Natural killer cell (primary cell): ENCODE data around the gene GFOD1. TPM values are rescaled to one million over a fixed set of nuclear protein-coding genes. Genes with fewer than 3 reads are reported as not detected.
A peak's percentile ranks its signal among the peaks of the same experiment; 100 is the strongest.

Source experiments
- ATAC-seq, 3 donors: fragments of 150-1000 bp in 2 of 3; fragments of 200-7000 bp in 1 of 3; cut with Tn5 transposase; 1 replicate in 1 of 3; 2 replicates in 2 of 3; pipeline ENCODE4 v1.10.0; 2021; ENCODE audit warnings: mild to moderate bottlenecking in 2 of 3, moderate library complexity in 2 of 3
- DNase-seq, 2 donors: peaks; one replicate each; pipeline versions ENCODE4 v3.0.0 to v3.0.0-alpha.2; 2013 to 2021; ENCODE audit warnings: mixed read lengths in 1 of 2
- H3K27ac ChIP-seq: one replicate; pipeline ENCODE4 v1.5.1; 2013; ENCODE audit warnings: mild to moderate bottlenecking, low read length
- H3K27me3 ChIP-seq: one replicate; pipeline ENCODE4 v1.6.1; 2013; ENCODE audit warnings: low read length; ENCODE audit not compliant: control insufficient read depth, insufficient read depth
- H3K36me3 ChIP-seq: one replicate; pipeline ENCODE4 v1.6.1; 2013; ENCODE audit warnings: low read length; ENCODE audit not compliant: control insufficient read depth, insufficient read depth
- H3K4me1 ChIP-seq: one replicate; pipeline ENCODE4 v1.6.1; 2013; ENCODE audit warnings: low read length; ENCODE audit not compliant: control insufficient read depth, insufficient read depth
- H3K4me3 ChIP-seq: one replicate; pipeline ENCODE4 v1.5.1; 2013; ENCODE audit warnings: low read length
- H3K9me3 ChIP-seq: one replicate; pipeline ENCODE4 v1.6.1; 2013; ENCODE audit warnings: low read length; ENCODE audit not compliant: control insufficient read depth, insufficient read depth
- H3K27ac Mint-ChIP-seq, 2 donors: one replicate each; pipeline ENCODE4 v1.8.0; 2022; ENCODE audit warnings: mild to moderate bottlenecking in 2 of 2, mixed read lengths in 2 of 2, moderate library complexity in 1 of 2
- H3K27me3 Mint-ChIP-seq, 2 donors: one replicate each; pipeline ENCODE4 v1.8.0; 2022; ENCODE audit warnings: low read depth in 2 of 2, mixed read lengths in 2 of 2
- H3K36me3 Mint-ChIP-seq: one replicate; pipeline ENCODE4 v1.8.0; 2022; ENCODE audit warnings: mixed read lengths
- H3K4me1 Mint-ChIP-seq, 2 donors: one replicate each; pipeline ENCODE4 v1.8.0; 2022; ENCODE audit warnings: mixed read lengths in 2 of 2
- H3K4me3 Mint-ChIP-seq: one replicate; pipeline ENCODE4 v1.8.0; 2022; ENCODE audit warnings: mild to moderate bottlenecking, moderate library complexity, mixed read lengths
- H3K9me3 Mint-ChIP-seq, 2 donors: one replicate each; pipeline ENCODE4 v1.8.0; 2022; ENCODE audit warnings: mixed read lengths in 2 of 2
- WGBS: methylation state at CpG from one replicate; pipeline ENCODE4 v1.1.7; 2013; ENCODE audit warnings: missing lambda C conversion rate; ENCODE audit not compliant: insufficient coverage; 5-methylcytosine and 5-hydroxymethylcytosine counted together
- intact Hi-C: fragments of 100-400 bp; cut with micrococcal nuclease; formaldehyde crosslinking; loops from one replicate; pipeline ENCODE4 v1.14.2; 2022
- total RNA-seq, 4 donors: library from RNA; stranded (reverse); fragments of 120-200 nt in 1 of 4; gene quantifications; one replicate each; pipeline versions ENCODE4 v1.2.3 to v1.2.4, GENCODE V29; 2013 to 2022
- TF ChIP-seq, protein P1 (sequence below): fragments of 200-600 bp; IDR thresholded peaks from one replicate; pipeline ENCODE4 v1.8.0; 2022; ENCODE audit warnings: antibody characterized with exemption

The GFOD1 gene
- total RNA-seq, 3 donors from 2014 or later (not counting 1 experiment from before 2014, with no cell fraction given), result 59.7 to 74.5 (median 71.2) TPM

DNA sequence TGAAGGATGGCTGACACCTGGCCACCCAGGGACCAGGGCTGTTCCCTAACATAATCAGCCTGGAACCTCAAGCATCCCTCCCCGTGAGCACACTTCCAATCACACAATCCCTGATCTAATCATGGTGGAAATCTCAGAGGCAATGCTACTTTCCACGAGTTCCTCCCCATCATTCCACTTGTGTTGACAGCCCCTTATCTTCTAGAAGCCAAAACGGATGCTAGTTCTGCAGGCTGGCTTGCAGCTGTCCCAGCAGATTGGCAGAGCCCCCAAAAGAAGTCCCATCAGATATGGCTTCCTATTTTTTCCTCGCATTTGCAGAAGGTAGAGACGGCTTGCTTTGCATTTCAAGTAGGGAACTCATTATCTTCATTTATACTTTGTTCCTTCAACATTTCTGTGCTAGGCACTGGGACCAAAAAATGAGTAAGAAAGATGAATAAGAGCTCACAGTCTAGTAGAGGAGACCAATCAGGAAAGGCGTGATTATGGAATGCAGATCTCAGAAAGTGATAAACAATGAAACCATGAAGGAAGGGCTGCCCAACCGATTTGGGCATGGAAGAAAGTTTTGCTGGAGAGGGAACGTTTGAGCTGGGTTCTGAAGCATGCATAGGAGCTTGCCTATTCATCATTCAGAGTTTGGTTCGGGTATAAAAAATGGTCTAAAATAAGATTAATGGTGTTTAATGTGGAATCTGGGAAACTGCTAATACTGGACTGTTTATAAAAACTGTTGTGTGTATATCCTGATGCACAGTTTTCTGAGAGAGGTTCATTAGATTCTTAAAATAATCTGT lies 114.5 kb downstream of the GFOD1 start:
- TF ChIP-seq, protein P1, sequence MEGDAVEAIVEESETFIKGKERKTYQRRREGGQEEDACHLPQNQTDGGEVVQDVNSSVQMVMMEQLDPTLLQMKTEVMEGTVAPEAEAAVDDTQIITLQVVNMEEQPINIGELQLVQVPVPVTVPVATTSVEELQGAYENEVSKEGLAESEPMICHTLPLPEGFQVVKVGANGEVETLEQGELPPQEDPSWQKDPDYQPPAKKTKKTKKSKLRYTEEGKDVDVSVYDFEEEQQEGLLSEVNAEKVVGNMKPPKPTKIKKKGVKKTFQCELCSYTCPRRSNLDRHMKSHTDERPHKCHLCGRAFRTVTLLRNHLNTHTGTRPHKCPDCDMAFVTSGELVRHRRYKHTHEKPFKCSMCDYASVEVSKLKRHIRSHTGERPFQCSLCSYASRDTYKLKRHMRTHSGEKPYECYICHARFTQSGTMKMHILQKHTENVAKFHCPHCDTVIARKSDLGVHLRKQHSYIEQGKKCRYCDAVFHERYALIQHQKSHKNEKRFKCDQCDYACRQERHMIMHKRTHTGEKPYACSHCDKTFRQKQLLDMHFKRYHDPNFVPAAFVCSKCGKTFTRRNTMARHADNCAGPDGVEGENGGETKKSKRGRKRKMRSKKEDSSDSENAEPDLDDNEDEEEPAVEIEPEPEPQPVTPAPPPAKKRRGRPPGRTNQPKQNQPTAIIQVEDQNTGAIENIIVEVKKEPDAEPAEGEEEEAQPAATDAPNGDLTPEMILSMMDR, result no peak
- intact Hi-C loops, result no loop called here
- H3K9me3 Mint-ChIP-seq, result no peaks in the 10 kb centered on the region
- no peaks in the 10 kb centered on the region for H3K36me3 Mint-ChIP-seq
- Histone ChIP-seq H3K27ac (no peak overlapping the region), H3K9me3 (no peaks in the 10 kb centered on the region), H3K4me1 (peaks cover 24% of the 10 kb centered on the region), H3K36me3 (no peaks in the 10 kb centered on the region), H3K27me3 (no peaks in the 10 kb centered on the region), H3K4me3 (no peak overlapping the region)
- H3K4me1 Mint-ChIP-seq, result peaks cover 72 to 75% of the 10 kb centered on the region in 2 donors
- DNase-seq (no peak), ATAC-seq (no peak)
- no peak overlapping the region for H3K4me3 Mint-ChIP-seq
- H3K27me3 Mint-ChIP-seq, result no peaks in the 10 kb centered on the region
- H3K27ac Mint-ChIP-seq, result peak overlapping the region; percentile 72 to 73
- 79% methylated on average over 9 of the region's 9 CpGs for WGBS

DNA sequence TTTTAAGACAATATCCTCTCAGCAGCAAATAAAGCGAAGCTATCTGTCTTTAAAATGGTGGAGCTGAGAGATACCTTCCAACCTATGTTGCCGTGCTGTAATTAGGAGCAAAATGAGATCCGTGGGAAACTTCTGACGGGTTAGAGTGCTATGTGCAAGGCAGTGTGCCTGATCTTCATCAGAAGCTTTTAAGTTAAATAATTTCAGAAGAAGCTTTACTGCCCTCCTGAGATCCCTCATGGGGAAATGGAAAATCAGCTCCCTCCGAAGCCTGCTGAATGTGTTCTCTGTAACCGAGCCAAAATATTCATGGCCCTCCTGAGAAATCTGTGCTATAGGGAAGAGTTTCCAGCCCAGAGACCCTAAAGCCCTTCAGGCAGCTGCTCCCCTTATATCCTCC lies 115.3 kb downstream of the GFOD1 start:
- no peaks in the 10 kb centered on the region for H3K9me3 Mint-ChIP-seq
- H3K4me3 ChIP-seq, result no peak overlapping the region
- intact Hi-C loops, result no loop called here
- H3K4me1 ChIP-seq, result peaks cover 24% of the 10 kb centered on the region
- H3K36me3 ChIP-seq, result no peaks in the 10 kb centered on the region
- H3K36me3 Mint-ChIP-seq, result no peaks in the 10 kb centered on the region
- WGBS, result 98% methylated on average over 6 of the region's 6 CpGs
- H3K9me3 ChIP-seq, result no peaks in the 10 kb centered on the region
- no peak overlapping the region for H3K4me3 Mint-ChIP-seq
- H3K27ac Mint-ChIP-seq, result peak overlapping the region; percentile 72 to 73
- peaks cover 71 to 75% of the 10 kb centered on the region in 2 donors for H3K4me1 Mint-ChIP-seq
- H3K27me3 ChIP-seq, result no peaks in the 10 kb centered on the region
- H3K27ac ChIP-seq, result no peak overlapping the region
- H3K27me3 Mint-ChIP-seq, result no peaks in the 10 kb centered on the region
- ATAC-seq (no peak), DNase-seq (no peak)
- TF ChIP-seq, protein P1, result no peak

DNA sequence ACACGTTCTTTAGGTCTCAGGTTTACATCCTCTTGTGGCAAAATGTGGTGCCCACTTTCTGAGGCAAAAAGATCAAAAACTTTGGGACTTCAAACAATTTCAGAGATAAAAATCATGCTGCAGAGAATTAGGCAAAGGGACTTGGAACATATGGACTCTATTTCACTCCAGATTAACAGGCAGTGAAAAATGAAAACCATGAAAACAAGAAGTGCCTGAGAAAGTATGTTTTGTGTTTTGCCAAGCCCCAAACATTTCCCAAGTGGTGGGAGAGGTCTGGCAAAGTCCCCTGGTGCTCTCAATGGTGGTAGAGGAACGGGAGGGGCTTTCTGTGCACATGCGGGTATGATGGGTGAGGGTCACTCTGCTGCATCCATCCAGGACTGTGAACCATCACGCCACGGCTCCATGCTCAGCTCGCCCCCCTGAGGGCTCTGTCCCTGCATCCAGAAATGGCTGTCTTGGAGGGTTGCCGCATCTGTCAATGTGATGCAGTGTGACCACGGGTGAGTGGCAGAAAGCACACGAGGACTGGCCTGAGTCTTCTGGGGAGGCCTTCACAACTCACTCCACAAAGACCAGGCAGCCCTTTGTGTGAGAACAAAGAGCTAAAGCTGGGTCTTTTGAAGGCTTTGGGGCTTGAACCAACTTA lies 115.9 kb downstream of the GFOD1 start:
- no peak overlapping the region for H3K27ac ChIP-seq
- DNase-seq, result no peak
- Mint-ChIP-seq H3K27me3 (no peaks in the 10 kb centered on the region), H3K4me3 (no peak overlapping the region), H3K4me1 (peaks cover 65 to 71% of the 10 kb centered on the region in 2 donors), H3K9me3 (no peaks in the 10 kb centered on the region), H3K36me3 (no peaks in the 10 kb centered on the region), H3K27ac (peak overlapping the region; percentile 72 to 73)
- H3K4me1 ChIP-seq, result peaks cover 24% of the 10 kb centered on the region
- H3K4me3 ChIP-seq, result no peak overlapping the region
- WGBS, result 91% methylated on average over 9 of the region's 9 CpGs
- H3K36me3 ChIP-seq, result no peaks in the 10 kb centered on the region
- no peaks in the 10 kb centered on the region for H3K9me3 ChIP-seq
- no peaks in the 10 kb centered on the region for H3K27me3 ChIP-seq
- no peak for ATAC-seq
- intact Hi-C loops, result no loop called here
- TF ChIP-seq, protein P1, result no peak
